HCT116 (cell line): ENCODE data around the gene GMEB2.

ENCODE experiments used
- ATF3 ChIP-seq: IDR thresholded peaks from 2 replicates; pipeline ENCODE4 v1.6.1; 2012
- CTCF ChIP-seq, 3 experiments: fragments of 200-600 bp in 1 of 3; sonication (generic) in 1 of 3; IDR thresholded peaks in 2 of 3; conservative IDR thresholded peaks in 1 of 3; 2 replicates each; pipeline ENCODE4 v1.5.1; 2012 to 2017; ENCODE audit warnings: low read depth in 2 of 3, low read length in 2 of 3, antibody characterized with exemption in 1 of 3, borderline replicate concordance in 1 of 3, control low read depth in 1 of 3, mild to moderate bottlenecking in 1 of 3, mixed read lengths in 1 of 3, mixed run types in 1 of 3, moderate library complexity in 1 of 3; ENCODE audit not compliant: insufficient read depth in 1 of 3
- EGR1 ChIP-seq: IDR thresholded peaks from 2 replicates; pipeline ENCODE4 v1.6.1; 2012; ENCODE audit warnings: low read depth
- EZH2 ChIP-seq: fragments of 200-600 bp; sonication (generic); IDR thresholded peaks from 2 replicates; pipeline ENCODE4 v1.6.1; 2017; ENCODE audit warnings: antibody characterized with exemption, mixed run types
- EZH2phosphoT487 ChIP-seq: fragments of 200-600 bp; IDR thresholded peaks from 2 replicates; pipeline ENCODE4 v1.6.1; 2018; ENCODE audit warnings: antibody characterized with exemption, borderline replicate concordance
- MAX ChIP-seq: IDR thresholded peaks from 2 replicates; pipeline ENCODE4 v1.6.1; 2012
- POLR2A ChIP-seq: IDR thresholded peaks from 2 replicates; pipeline ENCODE4 v1.7.0; 2011; ENCODE audit warnings: borderline replicate concordance; ENCODE audit not compliant: insufficient read depth, insufficient read length; ENCODE audit errors: extremely low read depth
- POLR2AphosphoS5 ChIP-seq: IDR thresholded peaks from 2 replicates; pipeline ENCODE4 v1.6.1; 2011; ENCODE audit warnings: mild to moderate bottlenecking, low read depth, low read length, moderate library complexity
- RAD21 ChIP-seq: IDR thresholded peaks from 2 replicates; pipeline ENCODE4 v1.6.1; 2012; ENCODE audit warnings: low read depth, mild to moderate bottlenecking
- REST ChIP-seq: IDR thresholded peaks from 2 replicates; pipeline ENCODE4 v1.6.1; 2012; ENCODE audit warnings: low read depth
- SP1 ChIP-seq: IDR thresholded peaks from 2 replicates; pipeline ENCODE4 v1.6.1; 2012; ENCODE audit warnings: low read depth
- SRF ChIP-seq: IDR thresholded peaks from 2 replicates; pipeline ENCODE4 v1.6.1; 2012; ENCODE audit warnings: low read depth
- YY1 ChIP-seq: IDR thresholded peaks from 2 replicates; pipeline ENCODE4 v1.6.1; 2011; ENCODE audit warnings: low read length, low read depth, moderate library complexity, mild to moderate bottlenecking; ENCODE audit not compliant: insufficient replicate concordance; ENCODE audit errors: extremely low read depth
- ZNF274 ChIP-seq: fragments of 200-500 bp; sonication (Bioruptor generic); IDR thresholded peaks from 2 replicates; pipeline ENCODE4 v1.6.1; 2014; ENCODE audit warnings: mild to moderate bottlenecking, low read depth, low read length, inconsistent platforms

GRCh38 chr20:63625771-63626423, 1.0 kb downstream of the GMEB2 start:
- TF ChIP-seq CTCF (IDR thresholded peaks at IDR 0.05 in 2 of 3, conservative IDR thresholded peaks at IDR 0.05 in 1 of 3; ENCODE audit: borderline replicate concordance in 1 of 3, insufficient read depth in 1 of 3, low read depth in 2 of 3, low read length in 2 of 3): no peak
- no peak for TF ChIP-seq POLR2AphosphoS5
- no peak for TF ChIP-seq YY1
- no peak for TF ChIP-seq EZH2phosphoT487
- TF ChIP-seq EGR1: peak; percentile 62
- no peak for TF ChIP-seq ZNF274
- TF ChIP-seq ATF3: no peak
- no peak for TF ChIP-seq EZH2
- no peak for TF ChIP-seq REST
- TF ChIP-seq POLR2A: peak; percentile 17
- TF ChIP-seq SP1: no peak
- TF ChIP-seq RAD21: no peak
- no peak for TF ChIP-seq MAX
- no peak for TF ChIP-seq SRF
